Activated CD8-positive, alpha-beta memory T cell treated with anti-CD3 and anti-CD28 coated beads, Interleukin-2, amount 50 U/mL, for 24 hours (primary cell): Measurements from ENCODE around the gene TCFL5.

Experiments
- DNase-seq: peaks from one replicate; pipeline ENCODE4 v3.0.0-alpha.2; 2020; ENCODE audit errors: extremely low read depth

The TCFL5 gene

GRCh38 chr20:62896526-62896925 is 34.9 kb upstream of the TCFL5 start:
- DNase-seq = no peak

- DNase-seq = no peak
Measured at GRCh38 chr20:62895539-62895938, 33.9 kb upstream of the TCFL5 start.

- no peak for DNase-seq
Measured at GRCh38 chr20:62894261-62894660, 32.6 kb upstream of the TCFL5 start.

- no peak for DNase-seq
Measured at GRCh38 chr20:62893700-62894099, 32.1 kb upstream of the TCFL5 start.

GRCh38 chr20:62892348-62893304 is 31.0 kb upstream of the TCFL5 start:
- DNase-seq = no peak

GRCh38 chr20:62891111-62891510 is 29.5 kb upstream of the TCFL5 start:
- DNase-seq = no peak

- no peak for DNase-seq
Measured at GRCh38 chr20:62890444-62890843, 28.8 kb upstream of the TCFL5 start.

GRCh38 chr20:62889871-62890270 is 28.2 kb upstream of the TCFL5 start:
- no peak for DNase-seq

GRCh38 chr20:62889411-62889810 is 27.8 kb upstream of the TCFL5 start:
- no peak for DNase-seq

- DNase-seq = no peak
Measured at GRCh38 chr20:62888910-62889309, 27.3 kb upstream of the TCFL5 start.

GRCh38 chr20:62888406-62888805 is 26.8 kb upstream of the TCFL5 start:
- no peak for DNase-seq

GRCh38 chr20:62887860-62888239 is 26.2 kb upstream of the TCFL5 start:
- DNase-seq = no peak

- DNase-seq = no peak
Measured at GRCh38 chr20:62887152-62887859, 25.7 kb upstream of the TCFL5 start.

GRCh38 chr20:62886709-62887058 is 25.1 kb upstream of the TCFL5 start:
- DNase-seq = no peak

GRCh38 chr20:62885896-62886708 is 24.5 kb upstream of the TCFL5 start:
- no peak for DNase-seq

GRCh38 chr20:62885046-62885895 is 23.6 kb upstream of the TCFL5 start:
- DNase-seq = no peak

- DNase-seq = no peak
Measured at GRCh38 chr20:62884556-62884955, 22.9 kb upstream of the TCFL5 start.

GRCh38 chr20:62882426-62882825 is 20.8 kb upstream of the TCFL5 start:
- no peak for DNase-seq

- no peak for DNase-seq
Measured at GRCh38 chr20:62881662-62882395, 20.2 kb upstream of the TCFL5 start.

- no peak for DNase-seq
Measured at GRCh38 chr20:62880935-62881661, 19.5 kb upstream of the TCFL5 start.
